ENCODE data around the gene PCNX2. TPM values are rescaled to one million over a fixed set of nuclear protein-coding genes. Genes with fewer than 3 reads are reported as not detected.
"Not testable (repeated sequence)": the region's sequence is repeated elsewhere in the genome, so short reads cannot be mapped to it uniquely, and the experiment has no call there.

Gene PCNX2
- total RNA-seq, 1 donor from 2014 or later: 29.5 TPM

DNA sequence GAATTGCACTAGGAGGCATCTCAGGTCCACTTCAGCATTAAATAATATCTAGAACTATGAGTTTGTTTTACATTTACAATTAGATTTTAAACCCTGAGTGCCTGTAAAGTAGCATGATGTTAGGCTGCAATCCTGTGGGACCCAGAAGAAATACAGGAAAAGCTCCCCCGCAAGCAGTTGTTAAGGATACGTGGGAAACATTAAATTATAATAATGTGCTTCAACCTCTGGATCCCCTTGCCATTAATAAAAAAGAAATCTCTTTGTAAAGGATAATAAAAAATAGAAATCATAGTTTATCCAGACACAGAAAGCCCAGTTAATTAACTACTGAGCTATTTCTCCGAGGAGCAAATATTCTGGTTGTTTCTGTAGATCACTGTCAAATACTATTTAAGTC, 106.0 kb downstream of the PCNX2 start:
- no peaks in the 10 kb centered on the region for H3K27me3 ChIP-seq (ENCODE audit: control insufficient read depth, insufficient read depth, low read length)
- no peak overlapping the region for H3K4me3 ChIP-seq (ENCODE audit: low read depth, low read length)
- DNase-seq (ENCODE audit: low read depth): no peak
- no peaks in the 10 kb centered on the region for H3K36me3 ChIP-seq (ENCODE audit: control insufficient read depth, insufficient read depth, low read length)
- TF ChIP-seq, protein P1, sequence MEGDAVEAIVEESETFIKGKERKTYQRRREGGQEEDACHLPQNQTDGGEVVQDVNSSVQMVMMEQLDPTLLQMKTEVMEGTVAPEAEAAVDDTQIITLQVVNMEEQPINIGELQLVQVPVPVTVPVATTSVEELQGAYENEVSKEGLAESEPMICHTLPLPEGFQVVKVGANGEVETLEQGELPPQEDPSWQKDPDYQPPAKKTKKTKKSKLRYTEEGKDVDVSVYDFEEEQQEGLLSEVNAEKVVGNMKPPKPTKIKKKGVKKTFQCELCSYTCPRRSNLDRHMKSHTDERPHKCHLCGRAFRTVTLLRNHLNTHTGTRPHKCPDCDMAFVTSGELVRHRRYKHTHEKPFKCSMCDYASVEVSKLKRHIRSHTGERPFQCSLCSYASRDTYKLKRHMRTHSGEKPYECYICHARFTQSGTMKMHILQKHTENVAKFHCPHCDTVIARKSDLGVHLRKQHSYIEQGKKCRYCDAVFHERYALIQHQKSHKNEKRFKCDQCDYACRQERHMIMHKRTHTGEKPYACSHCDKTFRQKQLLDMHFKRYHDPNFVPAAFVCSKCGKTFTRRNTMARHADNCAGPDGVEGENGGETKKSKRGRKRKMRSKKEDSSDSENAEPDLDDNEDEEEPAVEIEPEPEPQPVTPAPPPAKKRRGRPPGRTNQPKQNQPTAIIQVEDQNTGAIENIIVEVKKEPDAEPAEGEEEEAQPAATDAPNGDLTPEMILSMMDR (IDR thresholded peaks at IDR 0.05; ENCODE audit: insufficient read depth, low read length, poor library complexity, severe bottlenecking): no peak

DNA sequence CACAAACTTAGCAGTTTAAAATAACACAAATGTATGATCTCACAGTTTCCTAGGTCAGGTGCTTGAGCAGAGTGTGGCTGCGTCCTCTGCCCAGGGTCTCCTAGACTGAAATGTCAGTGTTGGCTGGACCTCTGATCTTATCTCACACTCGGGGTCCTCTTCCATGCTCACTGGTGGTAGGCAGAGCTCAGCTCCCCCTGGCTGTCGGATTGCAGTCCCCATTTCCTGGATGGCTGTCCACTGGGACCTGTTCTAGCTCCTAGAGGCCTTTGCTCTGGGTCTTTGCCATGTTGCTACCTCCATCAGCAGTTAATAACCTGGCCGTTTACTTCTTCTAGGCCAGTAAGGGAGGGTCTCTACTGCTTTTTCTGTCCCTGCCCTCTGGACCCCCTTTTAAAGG, 107.5 kb downstream of the PCNX2 start:
- TF ChIP-seq, protein P1 (IDR thresholded peaks at IDR 0.05; ENCODE audit: insufficient read depth, low read length, poor library complexity, severe bottlenecking): no peak
- H3K36me3 ChIP-seq (ENCODE audit: control insufficient read depth, insufficient read depth, low read length): no peaks in the 10 kb centered on the region
- DNase-seq (ENCODE audit: low read depth): no peak
- no peak overlapping the region for H3K4me3 ChIP-seq (ENCODE audit: low read depth, low read length)
- no peaks in the 10 kb centered on the region for H3K27me3 ChIP-seq (ENCODE audit: control insufficient read depth, insufficient read depth, low read length)

GRCh38 chr1:233183226-233184020, 112.1 kb downstream of the PCNX2 start:
- H3K27me3 ChIP-seq (ENCODE audit: control insufficient read depth, insufficient read depth, low read length): no peaks in the 10 kb centered on the region
- DNase-seq (ENCODE audit: low read depth): peak; percentile 21
- TF ChIP-seq, protein P1 (IDR thresholded peaks at IDR 0.05; ENCODE audit: insufficient read depth, low read length, poor library complexity, severe bottlenecking): no peak
- H3K4me3 ChIP-seq (ENCODE audit: low read depth, low read length): no peak overlapping the region
- H3K36me3 ChIP-seq (ENCODE audit: control insufficient read depth, insufficient read depth, low read length): peaks cover 1% of the 10 kb centered on the region

DNA sequence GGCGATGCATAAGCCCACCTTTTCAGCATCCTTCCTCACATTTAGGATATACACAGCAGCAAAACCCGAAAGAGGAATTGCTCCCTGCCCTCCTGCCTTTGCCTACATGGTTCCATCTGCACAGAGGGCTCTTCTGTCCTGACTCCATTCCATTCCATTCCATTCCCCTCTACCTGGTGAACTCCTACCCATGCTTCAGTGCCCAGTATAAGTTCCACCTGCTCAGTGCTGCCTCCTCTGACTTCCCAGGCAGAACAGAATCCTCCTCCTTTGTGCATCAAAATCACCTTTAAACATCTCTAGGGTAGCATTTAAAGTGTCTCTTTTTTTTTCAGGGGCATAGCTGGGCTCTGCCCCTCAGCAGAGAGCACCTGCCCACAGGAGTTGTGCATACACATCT, 112.9 kb downstream of the PCNX2 start:
- Histone ChIP-seq H3K36me3 (ENCODE audit: control insufficient read depth, insufficient read depth, low read length) (peaks cover 1% of the 10 kb centered on the region), H3K27me3 (ENCODE audit: control insufficient read depth, insufficient read depth, low read length) (no peaks in the 10 kb centered on the region), H3K4me3 (ENCODE audit: low read depth, low read length) (no peak overlapping the region)
- TF ChIP-seq, protein P1 (IDR thresholded peaks at IDR 0.05; ENCODE audit: insufficient read depth, low read length, poor library complexity, severe bottlenecking): no peak
- DNase-seq (ENCODE audit: low read depth): no peak

DNA sequence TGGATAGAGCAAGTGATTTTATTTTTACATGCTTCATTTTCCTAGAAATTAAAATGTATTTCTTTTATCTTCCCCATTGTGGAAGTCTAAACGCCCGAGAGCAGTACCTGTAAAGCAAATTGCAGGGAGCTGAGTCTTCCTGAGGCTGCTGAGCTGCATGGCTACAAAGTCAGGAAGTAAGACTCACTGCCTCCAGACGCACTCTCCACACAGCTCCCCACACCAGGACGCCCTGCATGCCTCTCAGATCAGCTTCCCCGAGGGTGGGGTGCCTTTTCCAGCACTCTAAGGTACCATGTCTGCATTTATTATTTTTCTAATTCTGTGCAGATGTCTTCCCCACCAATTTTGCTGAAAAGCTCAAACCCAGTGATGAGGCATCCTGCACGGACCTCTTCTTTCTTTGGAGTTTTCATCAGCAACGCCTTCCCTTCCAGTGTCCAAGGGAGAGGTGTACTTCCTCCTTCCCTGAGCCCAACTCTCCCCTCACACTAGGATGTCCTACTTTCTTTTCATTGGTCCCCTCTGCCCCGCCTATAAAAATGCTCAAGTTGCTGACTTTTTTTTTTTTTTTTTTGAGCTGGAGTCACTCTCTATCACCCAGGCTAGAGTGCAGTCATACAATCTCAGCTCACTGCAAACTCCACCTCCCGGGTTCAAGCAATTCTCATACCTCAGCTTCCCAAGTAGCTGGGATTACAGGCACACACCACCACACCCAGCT, 114.7 kb downstream of the PCNX2 start:
- TF ChIP-seq, protein P1 (IDR thresholded peaks at IDR 0.05; ENCODE audit: insufficient read depth, low read length, poor library complexity, severe bottlenecking): no peak
- no peak overlapping the region for H3K4me3 ChIP-seq (ENCODE audit: low read depth, low read length)
- DNase-seq (ENCODE audit: low read depth): no peak
- no peaks in the 10 kb centered on the region for H3K27me3 ChIP-seq (ENCODE audit: control insufficient read depth, insufficient read depth, low read length)
- H3K36me3 ChIP-seq (ENCODE audit: control insufficient read depth, insufficient read depth, low read length): peaks cover 5% of the 10 kb centered on the region

DNA sequence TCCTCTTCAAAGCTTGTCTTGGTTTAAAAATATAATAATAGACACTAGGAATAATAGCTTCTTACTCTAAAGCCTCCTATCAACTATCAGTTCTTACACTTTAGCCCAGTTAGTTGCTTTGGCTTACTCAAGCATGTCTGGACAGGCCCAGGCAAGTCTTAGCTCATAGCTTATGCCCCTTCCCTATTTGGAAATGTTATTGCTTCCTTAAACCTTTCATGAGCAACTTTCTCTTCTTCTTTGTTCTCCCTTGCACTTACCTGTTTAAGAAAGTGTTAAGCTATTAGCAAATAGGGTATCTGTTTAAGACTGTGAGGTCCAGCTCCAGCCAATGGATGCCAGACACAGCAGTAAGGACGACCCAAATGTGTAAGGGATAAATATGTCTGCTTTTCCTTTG, 115.9 kb downstream of the PCNX2 start:
- H3K27me3 ChIP-seq (ENCODE audit: control insufficient read depth, insufficient read depth, low read length); H3K36me3 ChIP-seq (ENCODE audit: control insufficient read depth, insufficient read depth, low read length); H3K4me3 ChIP-seq (ENCODE audit: low read depth, low read length): not testable (repeated sequence)
- DNase-seq (ENCODE audit: low read depth): peak; percentile 43
